HG03280 (cell line): ENCODE results near the gene DBN1.
"Not testable (repeated sequence)": the region's sequence is repeated elsewhere in the genome, so short reads cannot be mapped to it uniquely, and the experiment has no call there.

Experiments
- ATAC-seq: cut with Tn5 transposase; IDR thresholded peaks from one replicate; pipeline ENCODE4 v1.9.1; 2021; ENCODE audit warnings: mild to moderate bottlenecking, moderate library complexity; ENCODE audit not compliant: unreplicated experiment

The DBN1 gene

DNA sequence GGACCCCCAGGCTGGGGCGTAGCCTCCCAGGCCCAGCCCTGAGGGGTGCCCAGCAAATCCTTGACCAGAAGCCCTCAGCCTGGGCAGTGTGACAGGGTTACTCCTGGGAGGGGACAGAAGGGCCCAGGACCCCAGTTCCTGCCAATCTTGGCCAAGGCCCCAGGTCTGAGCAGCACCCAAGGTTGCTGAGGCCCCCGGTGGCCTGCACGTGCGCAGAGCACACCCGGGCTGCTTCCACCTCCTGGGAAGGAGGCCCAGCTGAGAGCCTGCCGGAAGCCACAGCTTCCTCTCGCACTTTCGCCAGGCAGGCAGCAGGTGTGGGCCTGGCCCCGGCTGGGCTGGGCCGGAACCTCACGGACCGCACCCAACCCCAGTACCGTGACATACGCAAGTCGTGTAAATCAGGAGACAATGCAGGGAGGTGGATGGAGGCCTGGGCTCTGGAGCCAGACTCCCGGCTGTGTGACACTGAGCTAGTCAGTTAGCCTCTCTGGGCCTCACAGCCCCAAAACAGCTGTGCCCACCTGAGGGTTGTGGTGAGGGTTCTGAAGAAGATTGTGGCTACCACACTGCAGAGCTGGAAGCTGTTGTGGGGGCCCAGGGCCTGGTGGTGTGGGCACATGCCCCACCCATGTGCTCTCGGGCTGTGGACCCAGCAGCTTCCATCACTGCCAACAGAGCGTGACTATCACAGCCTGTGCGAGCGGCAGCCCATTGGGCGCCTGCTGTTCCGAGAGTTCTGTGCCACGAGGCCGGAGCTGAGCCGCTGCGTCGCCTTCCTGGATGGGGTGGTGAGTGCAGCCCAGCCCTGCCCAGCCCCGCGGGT lies 41.9 kb downstream of the DBN1 start:
- peak; percentile 35 for ATAC-seq

DNA sequence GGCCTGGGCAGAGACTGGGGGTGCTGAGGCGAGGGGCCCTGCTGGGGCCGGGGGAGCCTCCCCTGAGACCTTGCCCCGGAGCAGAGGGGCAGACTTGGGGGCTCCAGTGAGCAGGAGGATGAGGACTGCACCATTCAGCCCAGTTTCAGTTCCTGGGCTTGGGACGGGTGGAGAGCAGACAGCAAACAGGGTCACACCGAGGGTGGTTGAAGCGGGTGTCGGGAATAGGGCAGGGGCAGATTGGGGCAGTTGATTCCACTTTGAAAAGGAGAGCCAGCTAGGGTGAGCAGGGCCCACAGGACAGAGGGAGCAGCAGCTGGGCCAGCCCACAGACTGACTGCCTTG lies 42.5 kb downstream of the DBN1 start:
- no peak for ATAC-seq

DNA sequence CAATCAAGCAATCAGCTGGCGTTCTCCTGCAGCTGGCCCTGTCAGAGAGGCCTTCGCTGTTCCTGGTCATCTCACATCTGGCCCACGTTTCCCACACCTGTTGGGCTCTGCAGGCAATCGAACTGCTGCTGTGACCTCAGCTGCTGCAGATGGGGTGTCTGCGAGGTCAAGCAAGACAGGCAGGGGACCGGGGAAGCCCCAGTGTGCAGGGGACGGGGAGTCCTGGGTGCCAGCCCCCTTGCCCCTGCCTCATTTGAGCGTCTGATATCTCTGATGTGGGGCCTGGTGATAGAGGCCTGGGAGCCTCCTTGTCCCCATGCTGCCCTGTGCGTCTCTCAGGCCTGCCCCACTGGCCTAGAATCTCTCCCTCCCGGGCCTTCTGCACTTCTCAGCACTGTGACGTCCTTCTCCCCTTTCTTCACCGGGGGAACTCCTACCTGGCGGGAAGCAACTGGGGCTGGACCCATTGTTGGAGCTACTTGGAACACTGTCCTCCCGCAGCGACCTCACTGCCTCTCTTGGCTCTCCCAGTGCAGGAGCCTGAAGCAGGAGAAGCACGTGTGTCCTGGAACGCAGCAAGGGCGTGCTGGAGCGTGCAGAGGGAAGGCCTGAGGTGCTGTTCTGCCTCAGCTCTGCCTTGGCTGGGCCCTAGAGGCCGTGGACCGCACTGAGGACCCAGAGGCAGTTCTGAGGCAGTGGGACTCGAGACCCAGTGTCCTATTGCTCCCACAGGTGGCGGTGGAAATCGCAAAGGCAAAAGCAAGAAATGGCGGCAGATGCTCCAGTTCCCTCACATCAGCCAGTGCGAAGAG lies 43.1 kb downstream of the DBN1 start:
- ATAC-seq, result no peak

DNA sequence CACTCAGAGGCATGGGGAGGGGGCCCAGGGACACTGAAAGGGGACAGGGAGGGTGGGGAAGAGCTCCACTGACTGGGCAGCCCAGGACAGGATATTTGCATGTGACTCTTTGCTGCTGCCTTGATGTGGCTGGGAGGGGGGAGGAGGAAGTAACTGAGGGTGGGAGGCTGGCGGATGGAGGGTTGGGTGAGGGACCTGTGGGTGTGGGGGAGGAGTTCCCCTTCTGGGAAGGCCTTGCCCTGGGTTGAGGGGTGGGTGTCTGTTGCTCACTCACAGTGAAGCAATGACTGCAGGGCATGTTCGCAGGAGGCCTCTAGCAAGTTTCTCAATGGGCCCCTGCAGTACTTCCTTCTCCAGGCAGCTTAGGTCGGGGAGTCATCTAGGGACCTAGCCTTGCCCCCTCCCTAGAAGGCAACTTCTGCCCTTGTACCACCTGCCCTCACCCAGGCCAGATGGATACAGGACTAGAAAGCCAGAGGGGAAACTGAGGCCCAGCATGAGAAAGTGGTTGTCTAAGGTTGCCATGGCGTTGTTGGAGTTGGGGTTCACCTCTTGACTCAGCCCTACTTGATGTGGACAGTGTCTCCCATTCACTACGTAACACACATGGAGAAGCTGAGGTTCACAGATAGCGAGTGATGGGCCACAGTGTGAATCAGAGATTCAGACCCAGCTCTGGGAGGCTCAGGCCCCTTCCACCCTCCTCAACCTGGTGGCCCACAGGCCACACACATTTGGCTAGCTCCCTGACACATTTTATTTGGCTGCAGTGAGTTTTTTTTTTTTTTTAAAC lies 44.0 kb downstream of the DBN1 start:
- no peak for ATAC-seq

DNA sequence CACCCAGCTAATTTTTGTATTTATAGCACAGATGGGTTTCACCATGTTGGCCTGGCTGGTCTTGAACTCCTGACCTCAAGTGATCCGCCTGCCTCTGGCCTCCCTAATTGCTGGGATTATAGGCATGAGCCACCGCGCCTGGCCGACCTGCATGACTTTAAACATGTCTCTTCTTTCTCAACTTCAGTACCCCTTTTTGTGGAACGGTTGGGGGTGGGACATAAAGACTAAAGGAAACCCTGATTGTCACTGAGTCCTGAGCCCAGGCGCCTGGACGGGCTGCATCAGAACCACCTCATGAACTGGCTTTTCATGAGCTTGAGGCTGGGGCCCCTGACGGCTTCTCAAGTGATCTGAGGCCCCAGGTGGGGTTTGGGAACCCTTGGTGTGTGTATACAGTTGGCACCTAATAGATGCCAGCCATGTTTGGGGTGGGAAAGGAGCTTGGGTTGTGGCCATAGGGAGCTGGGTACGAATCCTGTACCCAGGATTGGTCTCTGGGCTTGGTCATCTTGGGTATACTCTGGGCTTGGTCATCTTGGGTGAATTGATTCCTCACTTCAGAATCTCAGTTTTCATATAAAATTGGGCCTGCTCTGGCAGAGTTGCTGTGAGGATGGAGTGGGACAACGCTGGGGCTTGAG lies 44.7 kb downstream of the DBN1 start:
- ATAC-seq, result no peak

DNA sequence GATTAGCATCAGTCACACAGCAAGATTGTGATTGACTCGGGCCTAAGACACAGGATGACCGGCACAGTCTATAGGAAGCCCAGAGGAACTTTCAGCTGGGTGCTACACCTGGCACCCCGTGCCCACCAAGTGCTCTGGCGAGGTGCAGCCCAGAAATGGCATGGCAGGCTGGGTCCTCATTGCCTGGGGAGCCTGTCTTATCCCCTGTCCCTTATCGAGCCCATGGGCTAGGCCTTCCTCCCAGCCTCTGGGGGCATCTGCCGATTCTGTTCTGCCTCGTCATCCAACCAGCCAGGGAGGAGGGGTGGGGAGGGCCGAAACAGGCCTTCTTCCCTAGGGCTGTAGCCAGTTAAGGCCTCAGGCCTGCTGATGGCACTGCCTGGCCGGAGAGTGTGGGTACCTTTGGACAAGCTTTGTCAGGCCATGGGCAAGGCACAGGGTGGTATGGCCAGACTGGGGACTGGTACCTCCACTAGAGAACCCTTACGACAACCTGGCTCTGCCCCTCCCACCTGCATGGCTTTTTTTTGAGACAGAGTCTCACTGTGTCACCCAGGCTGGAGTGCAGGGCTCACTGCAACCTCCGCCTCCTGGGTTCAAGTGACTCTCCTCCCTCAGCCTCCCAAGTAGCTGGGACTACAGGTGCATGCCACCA lies 45.4 kb downstream of the DBN1 start:
- no peak for ATAC-seq

DNA sequence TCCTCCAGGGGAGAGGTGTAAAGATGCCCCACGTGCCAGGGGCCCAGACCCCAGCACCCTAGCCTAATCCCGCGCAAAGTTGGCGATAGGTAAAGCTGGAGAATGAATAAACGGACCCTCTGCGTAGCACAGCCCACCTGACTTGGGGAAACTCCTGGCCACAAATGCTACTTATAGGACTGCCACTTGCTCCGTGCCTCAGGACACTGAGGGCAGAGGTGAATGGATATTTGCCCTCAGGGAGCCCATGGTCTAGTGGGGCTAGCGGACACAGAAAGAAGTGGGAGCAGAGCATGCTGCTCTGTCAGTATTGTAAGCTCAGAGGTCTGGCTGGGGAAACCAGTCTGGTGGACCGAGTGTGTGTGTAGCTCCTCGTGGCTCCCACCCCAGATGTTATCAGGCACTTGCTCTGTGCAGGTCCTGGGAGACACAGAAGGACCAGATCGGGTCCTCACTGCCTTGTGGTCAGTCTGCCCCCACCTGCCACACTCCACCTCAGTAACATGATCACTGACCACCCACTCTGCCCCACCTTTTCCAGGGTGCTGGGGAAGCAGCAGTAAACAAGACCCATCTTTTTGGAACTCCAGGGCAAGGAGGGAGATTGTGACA lies 46.1 kb downstream of the DBN1 start:
- ATAC-seq, result no peak

DNA sequence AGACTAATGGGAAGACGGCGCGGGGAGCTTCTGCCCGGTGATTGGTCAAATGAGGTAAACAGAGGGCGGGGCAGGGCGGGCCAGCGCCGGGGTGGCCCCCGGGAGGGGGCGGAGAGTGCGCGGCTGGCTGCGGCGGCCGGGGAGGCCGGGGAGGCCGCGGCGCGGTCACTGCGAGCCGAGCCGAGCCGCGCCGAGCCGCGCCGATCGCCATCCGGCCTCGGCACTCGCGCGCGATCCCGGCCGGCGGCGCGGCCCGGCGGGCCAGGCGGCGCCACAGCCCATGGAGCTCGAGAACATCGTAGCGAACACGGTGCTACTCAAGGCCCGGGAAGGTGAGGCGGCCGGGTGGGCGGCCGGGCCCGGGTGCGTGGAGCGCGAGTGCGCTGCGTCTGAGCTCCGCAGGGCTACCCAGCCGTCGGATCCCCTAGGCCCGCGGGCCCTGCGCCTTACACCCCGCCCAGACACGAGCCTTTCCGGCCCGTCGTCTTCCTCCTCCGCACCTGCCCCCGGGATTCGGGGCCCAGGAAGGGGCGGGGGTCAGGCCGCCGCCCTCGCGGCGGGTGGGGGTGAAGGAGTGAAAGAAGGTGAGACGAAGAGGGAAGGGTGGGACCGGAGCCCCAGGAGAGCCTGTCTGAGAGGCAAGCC lies 46.7 kb downstream of the DBN1 start, which contains the start of gene GRK6:
Gene GRK6 (plus strand): TSS at position 111 of the 645 bp plus-strand sequence. CDS start 170 bp downstream, at position 281.
- peak; percentile 13 for ATAC-seq

DNA sequence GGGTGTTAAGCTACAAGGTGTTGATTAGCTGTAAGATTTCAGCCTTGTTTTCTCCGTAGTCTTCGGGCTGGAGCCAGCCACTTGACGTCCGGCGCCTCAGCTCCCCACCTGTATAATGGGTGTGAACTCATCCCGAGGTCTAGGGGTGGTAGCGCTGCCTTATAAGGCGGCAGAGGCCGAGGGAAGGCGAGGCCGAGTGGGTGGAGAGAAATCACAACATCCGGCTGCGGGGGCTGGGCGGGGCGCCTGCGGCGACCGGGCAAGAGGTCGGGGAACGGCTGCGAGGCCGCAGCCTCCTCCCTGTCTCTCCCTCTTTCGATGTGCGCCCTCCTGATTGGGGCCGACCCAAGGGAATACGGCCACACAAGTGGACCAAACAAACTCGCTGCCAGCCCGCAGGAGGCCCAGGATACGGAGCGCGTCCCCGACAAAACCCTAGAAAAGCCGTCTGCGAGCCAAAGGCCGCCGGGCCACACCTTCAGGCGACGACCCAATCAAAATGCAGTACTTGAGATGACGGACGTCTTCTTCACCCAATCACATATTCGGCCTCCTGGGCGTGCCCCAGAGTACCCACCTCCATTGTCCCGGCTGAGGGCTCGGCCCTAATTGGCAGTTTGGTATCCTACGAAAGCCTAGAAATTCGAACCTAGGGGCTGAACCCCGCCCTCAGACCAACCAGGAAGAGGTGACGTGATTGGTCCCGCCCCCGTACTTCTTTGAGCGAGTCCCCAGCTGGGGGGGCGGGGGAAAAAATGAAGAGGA lies 47.5 kb downstream of the DBN1 start:
- ATAC-seq, result peak; percentile 75

DNA sequence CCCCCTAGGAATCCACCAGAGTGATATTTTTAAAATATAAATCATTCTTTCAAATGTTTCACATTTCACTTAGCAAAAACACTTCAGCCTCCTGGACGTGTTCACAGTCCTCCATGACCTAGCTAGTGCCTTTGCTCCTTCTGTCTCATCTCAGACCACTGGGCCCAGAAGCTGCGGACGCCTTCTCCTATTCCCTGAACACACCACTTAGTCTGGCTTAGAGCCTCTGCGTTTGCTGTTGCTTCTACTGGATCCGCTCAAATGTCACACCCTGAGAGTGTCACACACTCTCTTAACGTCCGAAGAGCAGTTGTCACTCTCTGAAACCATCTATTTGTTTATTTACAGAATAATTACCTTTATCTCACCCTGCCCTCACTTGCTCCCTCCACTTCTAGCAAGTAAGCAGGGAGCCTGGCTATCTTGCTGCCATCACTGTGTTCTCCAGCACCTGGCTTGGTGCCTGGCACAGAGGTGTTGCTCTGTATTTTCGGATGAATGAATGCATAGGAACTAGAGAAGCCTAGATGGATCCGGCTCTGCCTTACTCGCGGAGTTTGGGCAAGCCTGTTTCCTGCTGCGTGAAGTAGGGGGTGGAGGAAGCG lies 48.1 kb downstream of the DBN1 start:
- ATAC-seq, result no peak

DNA sequence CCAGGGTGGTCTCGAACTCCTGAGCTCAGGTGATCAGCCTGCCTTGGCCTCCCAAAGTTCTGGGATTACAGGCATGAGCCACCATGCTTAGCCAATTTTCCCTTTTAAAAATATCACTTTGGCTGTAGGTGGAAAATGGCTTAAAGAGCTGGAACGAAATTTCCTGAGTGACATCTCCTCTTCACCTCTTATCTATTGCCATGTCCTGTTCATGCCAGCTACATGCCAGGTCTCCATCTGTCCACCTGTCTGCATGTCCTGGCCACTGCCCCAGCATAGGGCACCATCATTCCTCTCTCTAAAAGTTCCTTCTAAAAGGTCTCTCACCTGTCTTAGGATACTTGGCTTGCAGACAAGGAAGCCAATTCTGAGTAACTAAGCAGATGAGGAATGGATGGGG lies 49.8 kb downstream of the DBN1 start:
- ATAC-seq, result no peak

DNA sequence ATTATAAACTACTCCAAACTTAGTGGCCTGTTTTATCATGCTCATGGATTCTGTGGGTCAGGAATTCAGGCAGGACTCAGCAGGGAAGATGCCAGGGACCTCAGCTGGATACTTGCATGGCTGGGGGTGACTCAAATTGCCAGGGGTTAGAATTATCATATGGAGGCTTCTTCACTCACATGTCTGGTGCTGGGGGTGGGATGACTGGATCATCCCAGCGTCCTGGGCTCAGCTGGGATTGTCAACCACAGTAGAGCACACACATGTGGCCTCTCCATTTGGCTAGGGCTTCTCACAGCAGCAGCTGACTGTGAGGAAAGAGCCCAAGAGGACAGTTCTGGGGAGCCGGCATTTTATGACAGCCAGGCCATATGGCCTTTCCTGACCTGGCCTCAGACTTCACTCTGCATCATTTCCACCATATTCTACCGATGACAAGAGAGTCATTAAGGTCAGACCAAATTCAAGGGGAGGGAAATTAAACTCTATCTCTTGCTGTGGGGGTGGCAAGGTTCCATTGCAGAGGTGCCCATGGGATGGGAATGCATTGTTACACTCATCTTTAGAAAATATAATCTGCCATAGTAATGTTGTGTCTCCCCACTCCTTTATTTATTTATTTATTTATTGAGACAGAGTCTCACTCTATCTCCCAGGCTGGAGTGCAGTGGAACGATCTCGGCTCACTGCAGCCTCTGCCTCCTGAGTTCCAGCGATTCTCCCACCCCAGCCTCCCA lies 52.2 kb downstream of the DBN1 start:
- no peak for ATAC-seq

DNA sequence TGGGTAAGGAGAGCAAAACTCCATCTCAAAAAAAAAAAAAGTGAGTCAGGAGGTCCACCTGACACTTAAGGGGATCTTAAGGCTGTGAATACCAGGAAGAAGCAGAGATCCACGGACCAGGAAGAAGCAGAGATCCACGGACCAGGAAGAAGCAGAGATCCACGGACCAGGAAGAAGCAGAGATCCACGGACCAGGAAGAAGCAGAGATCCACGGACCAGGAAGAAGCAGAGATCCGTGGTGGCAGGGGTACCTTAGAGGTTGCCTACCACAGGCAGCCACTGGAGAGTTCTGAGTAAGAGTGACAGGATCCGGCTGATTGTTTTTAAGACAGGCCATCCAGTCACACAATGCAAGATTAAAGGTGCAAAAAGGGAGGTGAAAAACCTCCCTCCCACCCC lies 53.0 kb downstream of the DBN1 start:
- ATAC-seq, result not testable (repeated sequence)

DNA sequence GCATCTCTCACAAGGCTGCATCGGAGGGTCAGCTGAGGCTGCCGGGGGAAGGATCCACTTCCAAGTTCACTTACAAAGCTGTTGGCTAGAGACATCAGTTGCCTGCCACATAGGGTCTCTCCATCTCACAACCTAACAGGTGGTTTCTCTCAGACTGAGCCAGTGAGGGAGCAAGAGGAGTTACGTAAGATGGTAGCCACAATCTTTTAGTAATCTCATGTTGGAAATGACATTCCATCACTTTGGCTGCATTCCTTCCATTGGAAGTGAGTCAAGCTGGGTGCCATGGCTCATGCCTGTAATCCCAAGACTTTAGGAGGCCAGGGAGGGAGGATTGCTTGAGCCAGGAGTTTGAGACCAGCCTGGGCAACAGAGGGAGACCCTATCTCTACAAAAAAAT lies 54.4 kb downstream of the DBN1 start:
- ATAC-seq, result no peak

DNA sequence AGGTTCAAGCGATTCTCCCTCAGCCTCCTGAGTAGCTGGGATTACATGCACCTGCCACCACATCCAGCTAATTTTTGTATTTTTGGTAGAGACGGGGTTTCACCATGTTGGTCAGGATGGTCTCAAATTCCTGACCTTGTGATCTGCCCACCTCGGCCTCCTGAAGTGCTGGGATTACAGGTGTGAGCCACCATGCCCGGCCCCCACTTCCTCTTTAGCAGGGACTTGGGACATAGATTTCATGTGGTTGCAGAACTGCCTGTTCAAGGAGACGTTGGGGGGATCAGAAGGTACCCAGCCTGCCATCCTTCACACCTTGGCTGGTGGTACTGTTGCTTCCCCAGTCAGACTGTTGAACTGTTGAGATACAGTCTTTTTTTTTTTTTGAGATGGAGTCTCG lies 56.4 kb downstream of the DBN1 start:
- not testable (repeated sequence) for ATAC-seq

DNA sequence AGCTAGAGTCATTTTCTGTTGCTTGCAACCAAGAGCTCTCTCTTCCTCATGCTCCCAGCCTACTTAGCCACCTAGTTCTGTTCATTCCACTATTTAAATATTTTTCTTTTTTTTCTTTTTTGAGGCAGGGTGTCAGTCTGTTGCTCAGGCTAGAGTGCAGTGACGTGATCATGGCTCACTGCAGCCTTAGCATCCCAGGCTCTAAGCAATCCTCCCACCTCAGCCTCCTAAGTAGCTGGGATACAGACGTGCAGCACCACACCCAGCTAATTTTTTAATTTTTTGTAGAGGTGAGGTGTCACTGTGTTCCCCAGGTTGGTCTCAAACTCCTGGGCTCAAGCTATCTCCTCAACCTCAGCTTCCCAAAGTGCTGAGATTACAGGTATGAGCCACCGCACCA lies 59.0 kb downstream of the DBN1 start:
- ATAC-seq, result no peak

DNA sequence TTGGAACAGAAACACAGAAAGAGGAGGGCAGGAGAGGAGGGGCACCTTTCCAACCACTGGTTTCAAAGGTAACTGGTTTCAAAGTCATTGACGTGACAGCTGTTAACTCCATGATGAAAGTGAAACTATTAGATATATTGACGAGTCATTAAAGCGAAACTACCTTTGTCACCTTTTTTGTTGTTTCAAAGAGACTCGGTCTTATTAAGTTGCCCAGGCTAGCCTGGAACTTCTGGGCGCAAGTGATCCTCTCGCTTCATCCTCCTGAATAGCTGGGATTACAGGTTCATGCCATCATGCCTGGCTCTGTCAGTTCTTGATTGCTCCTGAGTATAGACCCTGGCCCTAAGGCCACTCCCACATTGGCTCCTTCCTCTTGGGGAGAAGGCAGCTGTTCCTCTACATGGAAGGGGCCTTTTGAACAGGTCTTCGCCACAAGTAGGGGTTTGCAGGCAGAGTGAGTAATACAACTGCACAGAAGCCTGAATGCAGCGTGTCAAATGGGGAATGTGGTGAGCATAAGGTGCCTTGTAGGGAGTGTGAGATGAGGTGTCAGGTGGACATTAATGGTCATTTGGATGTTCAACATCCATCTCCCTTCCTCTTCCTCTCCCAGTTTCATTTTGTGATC lies 60.7 kb downstream of the DBN1 start:
- peak; percentile 74 for ATAC-seq
